Epithelial cell of esophagus (primary cell): Measurements from ENCODE around the gene SH3BP5.
A peak's percentile ranks its signal among the peaks of the same experiment; 100 is the strongest.

ENCODE experiments used
- DNase-seq: peaks from one replicate; pipeline ENCODE4 v3.0.0; 2010; ENCODE audit warnings: low read depth
- H3K4me3 ChIP-seq: 2 replicates; pipeline ENCODE4 v1.5.1; 2011; ENCODE audit warnings: mild to moderate bottlenecking, low read length, control low read depth
- TF ChIP-seq, protein P1 (sequence below): IDR thresholded peaks from 2 replicates; pipeline ENCODE4 v1.5.1; 2011; ENCODE audit warnings: low read depth, mild to moderate bottlenecking, low read length, control low read depth, inconsistent platforms; ENCODE audit not compliant: insufficient read depth; ENCODE audit errors: missing control alignments

Gene SH3BP5

DNA sequence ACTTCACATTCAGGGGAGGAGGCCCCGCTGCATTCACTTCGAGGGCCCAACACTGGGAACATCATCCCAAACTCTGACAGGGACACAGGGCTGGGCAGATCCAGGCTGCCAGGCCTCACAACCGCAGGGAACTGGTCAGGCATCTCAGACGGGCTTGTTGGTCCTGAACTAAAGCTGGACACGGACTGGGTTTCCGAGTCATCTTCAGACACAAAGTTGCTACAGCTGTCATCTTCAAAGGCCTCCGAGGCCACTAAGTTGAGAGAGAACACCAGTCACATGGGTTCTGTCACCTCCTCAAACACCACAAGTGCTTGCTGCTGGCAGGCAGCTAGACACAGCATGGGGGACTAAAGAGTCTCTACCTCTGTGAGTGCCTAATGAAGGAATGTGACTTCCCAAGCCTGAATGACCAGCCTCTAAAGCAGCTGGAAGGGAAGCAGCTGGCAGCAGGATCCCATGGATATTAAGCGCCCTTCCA, 75.5 kb downstream of the SH3BP5 start:
- no peak overlapping the region for H3K4me3 ChIP-seq
- DNase-seq = no peak
- TF ChIP-seq, protein P1, sequence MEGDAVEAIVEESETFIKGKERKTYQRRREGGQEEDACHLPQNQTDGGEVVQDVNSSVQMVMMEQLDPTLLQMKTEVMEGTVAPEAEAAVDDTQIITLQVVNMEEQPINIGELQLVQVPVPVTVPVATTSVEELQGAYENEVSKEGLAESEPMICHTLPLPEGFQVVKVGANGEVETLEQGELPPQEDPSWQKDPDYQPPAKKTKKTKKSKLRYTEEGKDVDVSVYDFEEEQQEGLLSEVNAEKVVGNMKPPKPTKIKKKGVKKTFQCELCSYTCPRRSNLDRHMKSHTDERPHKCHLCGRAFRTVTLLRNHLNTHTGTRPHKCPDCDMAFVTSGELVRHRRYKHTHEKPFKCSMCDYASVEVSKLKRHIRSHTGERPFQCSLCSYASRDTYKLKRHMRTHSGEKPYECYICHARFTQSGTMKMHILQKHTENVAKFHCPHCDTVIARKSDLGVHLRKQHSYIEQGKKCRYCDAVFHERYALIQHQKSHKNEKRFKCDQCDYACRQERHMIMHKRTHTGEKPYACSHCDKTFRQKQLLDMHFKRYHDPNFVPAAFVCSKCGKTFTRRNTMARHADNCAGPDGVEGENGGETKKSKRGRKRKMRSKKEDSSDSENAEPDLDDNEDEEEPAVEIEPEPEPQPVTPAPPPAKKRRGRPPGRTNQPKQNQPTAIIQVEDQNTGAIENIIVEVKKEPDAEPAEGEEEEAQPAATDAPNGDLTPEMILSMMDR = no peak

DNA sequence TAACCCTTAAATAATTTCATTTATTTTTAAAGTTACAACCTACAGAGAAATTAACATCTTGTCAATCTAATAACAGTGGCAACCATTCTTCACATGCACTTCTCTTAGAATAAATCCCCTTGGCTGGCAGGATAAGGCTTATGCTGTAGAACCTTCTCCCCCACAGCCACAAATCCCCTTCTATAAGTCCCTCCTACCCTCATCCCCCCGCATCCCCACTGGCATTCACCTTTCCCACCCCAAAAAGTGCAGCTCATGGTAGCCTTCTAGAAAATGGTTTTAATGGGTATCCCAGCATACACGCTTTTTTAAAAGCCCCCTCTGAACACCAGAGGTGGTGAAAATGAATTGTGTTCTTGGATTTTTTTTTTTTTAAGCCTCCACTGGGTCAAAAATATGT, 77.2 kb downstream of the SH3BP5 start:
- TF ChIP-seq, protein P1 = no peak

DNA sequence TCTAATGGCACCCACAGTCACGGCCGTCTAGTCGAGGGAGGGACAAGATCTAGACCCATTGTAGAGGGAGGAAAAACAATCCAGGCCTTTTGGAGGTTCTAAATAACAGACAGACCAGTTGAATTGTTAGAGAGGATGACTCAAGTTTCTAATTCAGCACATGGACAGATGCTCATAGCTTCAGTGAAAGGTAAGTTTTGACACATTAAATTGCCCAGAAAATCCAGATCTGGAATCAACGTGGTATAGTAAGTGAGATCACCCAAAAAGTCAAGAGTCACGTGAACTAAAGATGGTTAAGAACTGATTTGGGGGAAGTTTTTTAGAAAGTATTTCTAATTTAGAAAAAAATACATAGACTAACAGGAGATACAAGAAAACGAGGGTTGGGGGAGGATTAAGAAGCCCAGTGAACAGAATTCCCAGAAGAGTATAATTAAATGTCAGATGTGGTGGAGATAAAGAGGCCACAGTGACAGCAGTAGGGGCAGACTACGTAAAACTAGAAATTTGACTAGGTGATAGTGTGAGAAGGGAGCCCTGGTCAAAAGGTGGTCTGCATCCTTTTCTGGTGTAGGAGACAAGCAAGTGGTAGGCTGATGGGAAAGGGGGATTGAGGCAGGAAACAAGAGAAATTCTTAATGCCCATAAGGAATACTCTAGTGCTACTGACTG, 79.2 kb downstream of the SH3BP5 start:
- H3K4me3 ChIP-seq = no peak overlapping the region
- TF ChIP-seq, protein P1 = no peak
- no peak for DNase-seq

More for the DNA sequence above, 77.2 kb downstream of the SH3BP5 start:
- DNase-seq = no peak
- no peak overlapping the region for H3K4me3 ChIP-seq

DNA sequence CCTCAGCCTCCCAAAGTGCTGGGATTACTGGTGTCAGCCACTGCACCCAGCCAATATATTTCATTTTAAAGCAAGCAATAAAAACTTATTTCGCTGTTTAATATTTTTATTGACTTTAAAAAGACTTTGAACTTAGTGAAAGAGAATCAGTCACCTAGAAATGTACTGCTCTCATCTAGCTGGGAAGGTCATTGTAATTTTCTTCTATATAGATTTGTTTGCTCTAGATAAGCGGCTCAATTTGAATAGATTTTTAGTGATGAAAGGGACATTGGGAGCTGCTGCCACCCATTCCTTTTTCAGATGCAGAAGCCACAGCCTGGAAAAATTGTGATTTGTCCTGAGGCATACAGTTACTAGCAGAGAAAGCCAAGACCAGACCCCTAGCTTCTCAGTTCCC, 86.2 kb downstream of the SH3BP5 start:
- TF ChIP-seq, protein P1 = no peak

DNA sequence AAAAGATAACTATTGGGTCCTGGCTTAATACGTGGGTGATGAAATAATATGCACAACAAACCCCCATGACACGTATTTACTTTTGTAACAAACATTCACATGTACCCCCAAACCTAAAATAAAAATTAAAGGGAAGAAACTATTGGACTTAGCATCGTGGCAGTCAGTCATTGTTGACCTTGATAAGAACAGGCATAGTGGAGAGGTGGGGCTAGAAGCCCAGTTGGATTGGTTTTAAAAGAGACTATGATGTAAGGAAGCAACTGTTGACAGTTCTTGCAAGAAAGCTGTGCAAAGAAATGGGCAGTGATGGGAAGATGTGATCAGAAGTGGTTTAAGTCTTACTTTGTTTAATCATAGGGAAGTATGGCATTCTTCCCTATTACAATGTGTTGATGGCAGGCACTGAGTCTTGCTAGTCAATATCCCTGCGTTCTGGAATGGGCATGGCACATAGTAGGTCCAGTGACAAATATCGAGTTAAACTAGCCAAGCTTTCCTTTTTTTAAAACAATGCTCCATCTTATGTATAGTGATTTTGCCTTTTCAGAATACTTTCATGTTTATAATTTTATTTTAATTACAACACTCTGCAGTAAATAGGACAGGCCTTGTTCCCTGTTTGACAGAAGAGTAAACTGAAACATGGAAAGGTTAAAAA, 88.4 kb downstream of the SH3BP5 start:
- H3K4me3 ChIP-seq = no peak overlapping the region
- no peak for DNase-seq
- TF ChIP-seq, protein P1 = no peak

More for the DNA sequence above, 86.2 kb downstream of the SH3BP5 start:
- DNase-seq = no peak
- no peak overlapping the region for H3K4me3 ChIP-seq

DNA sequence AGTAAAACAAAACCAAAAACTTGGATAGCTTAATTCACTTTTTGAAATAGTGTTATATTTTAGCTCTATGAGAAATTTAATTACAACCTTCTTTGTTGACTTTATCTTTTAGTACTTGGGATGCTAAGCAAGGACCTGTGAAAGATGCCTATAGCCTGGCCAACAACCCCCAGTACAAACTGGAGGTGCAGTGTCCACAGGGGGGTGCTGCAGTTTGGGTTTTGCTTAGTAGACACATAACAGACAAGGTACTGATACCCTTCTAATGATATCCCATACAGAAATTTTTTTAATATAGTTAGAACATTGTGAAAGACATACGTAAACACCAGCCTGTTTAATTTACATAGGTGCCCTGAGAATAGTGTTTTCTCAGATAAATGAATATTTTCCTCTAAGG, 91.0 kb downstream of the SH3BP5 start:
- TF ChIP-seq, protein P1 = peak; percentile 39
- peak; percentile 23 for DNase-seq
- no peak overlapping the region for H3K4me3 ChIP-seq
